GM18502 (cell line): ENCODE data around the gene CCR5AS.
"Not testable (repeated sequence)": the region's sequence is repeated elsewhere in the genome, so short reads cannot be mapped to it uniquely, and the experiment has no call there.

Source experiments
- ATAC-seq: cut with Tn5 transposase; IDR thresholded peaks from one replicate; pipeline ENCODE4 v1.9.1; 2021; ENCODE audit warnings: mild to moderate bottlenecking; ENCODE audit not compliant: unreplicated experiment, poor library complexity

CCR5AS gene

DNA sequence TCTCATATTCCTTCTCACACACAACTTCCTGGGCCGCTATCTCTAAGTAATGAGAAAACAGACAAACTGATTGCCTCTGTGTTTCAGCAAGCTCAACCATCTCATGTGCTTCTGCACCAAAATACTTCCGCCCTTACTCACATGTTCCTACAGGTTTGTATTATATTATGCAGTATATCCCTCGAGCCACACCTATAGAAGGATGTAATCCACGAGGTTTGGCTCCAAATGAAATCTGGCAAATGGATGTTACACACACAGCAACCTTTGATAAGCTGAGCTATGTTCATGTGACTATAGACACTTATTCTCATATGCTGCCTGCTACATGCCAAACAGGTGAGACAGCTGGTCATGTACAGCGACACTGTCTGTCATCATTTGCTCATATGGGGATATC is 22.8 kb upstream of the CCR5AS start:
- no peak for ATAC-seq

DNA sequence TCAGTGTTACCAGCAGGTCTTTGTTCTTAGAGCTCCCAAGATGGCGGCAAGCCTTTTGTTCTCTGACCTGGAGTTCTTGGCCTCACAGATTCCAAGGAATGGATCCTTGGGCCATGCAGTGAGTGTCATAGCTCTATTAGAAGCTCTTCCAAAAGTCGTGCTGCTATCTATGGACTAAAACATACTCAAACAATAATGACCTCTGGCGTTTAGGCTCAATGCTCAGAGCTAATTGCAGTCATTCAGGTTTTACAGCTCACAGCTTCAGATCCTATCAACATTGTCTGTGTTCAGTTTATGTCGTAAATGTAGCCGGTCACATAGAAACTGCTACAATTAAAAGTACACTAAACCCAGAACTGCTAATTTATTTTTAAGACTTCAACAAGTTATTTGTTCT is 22.4 kb upstream of the CCR5AS start:
- ATAC-seq = no peak

DNA sequence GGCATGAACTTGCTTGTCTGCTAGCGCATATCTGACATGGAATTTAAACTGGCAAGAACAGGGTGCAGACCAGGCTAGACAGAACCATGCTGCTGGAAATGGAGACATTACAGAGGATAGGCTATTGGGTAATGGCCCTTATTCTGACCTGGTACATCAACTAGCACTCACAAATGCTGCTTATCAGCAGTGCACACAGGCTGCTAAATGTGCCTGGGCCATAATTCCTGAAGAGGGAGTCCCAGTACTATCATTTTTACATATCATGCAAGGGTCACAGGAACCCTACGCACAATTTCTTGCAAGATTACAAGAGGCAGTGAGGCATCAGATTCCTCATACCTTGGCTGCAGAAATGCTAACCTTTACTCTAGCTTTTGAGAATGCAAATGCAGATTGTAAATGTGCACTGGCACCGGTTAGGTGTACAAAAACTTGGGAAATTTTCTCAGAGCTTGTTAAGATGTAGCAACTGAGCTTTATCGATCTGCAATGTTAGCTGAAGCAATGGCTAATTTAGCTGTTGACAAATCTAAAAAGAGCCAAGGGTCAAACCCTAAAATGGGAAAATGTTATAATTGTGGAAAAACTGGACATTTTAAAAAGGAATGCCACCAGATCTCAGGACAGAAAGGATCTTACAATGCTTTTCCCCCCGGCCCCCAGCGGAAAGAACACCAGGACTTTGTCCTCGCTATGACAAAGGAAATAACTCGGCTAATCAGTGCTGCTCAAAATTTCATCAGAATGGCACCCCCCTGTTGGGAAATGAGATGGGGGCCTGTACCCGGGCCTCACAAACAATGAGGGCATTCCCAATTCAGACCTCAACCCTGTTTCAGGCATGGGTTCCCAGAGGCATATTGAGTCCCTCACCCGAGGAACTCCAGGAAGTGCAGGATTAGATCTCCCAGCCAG is 21.3 kb upstream of the CCR5AS start:
- ATAC-seq = no peak

DNA sequence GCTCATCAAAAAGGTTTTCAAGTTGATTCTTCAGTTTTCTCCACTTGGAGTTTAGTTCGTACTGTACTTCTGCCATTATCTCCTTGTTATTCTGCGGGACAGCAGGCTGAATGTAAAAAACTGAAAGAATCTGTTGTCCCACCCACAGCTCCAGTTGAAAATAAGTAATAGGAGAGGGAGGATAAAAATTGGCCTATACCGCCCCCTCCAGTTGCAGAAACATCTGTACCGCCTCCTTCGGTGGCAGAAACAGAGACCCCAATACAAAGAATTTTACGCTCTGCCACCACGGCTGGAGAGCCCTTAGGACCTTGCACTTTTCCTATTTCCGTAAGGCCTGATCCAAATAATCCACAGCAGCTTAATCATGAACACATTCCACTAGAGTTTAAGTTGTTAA is 20.5 kb upstream of the CCR5AS start:
- not testable (repeated sequence) for ATAC-seq

DNA sequence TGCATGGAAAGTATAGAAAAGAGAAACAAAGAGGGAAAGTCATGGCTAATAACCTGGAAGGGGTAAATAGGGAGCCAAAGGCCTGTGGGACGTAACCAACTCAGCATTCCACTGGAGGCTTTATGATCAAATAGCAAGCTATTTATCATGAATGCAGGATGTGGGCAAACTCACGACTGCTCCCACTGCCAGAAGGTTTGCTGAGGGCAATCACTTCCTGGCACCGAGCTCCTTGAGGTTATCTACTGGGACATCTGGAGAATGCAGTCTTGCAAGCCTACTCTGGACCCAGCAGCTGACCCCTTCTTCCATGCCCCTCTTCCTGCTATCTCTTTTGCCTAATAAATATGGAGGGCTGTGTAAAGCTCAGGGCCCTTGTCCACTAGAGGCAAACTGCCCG is 19.6 kb upstream of the CCR5AS start:
- ATAC-seq = not testable (repeated sequence)

DNA sequence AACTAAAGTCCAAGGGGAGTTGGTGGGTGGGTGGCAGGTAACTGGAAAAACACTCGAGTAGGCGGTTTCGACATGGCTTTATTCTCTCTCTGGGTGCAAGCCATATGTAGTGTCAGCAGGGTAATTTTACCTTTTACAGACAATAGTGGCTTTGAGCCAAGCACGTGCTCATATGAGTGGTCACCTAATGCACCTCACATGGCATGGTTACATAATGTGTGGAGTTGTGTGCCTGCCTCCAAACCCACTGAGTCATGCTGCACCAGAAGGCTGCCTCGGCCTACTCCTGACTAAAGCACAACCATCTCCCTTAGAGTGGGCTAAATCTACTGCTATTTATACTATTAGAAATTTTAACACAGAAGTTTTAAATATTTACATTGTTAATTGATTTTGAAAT is 16.7 kb upstream of the CCR5AS start:
- no peak for ATAC-seq

DNA sequence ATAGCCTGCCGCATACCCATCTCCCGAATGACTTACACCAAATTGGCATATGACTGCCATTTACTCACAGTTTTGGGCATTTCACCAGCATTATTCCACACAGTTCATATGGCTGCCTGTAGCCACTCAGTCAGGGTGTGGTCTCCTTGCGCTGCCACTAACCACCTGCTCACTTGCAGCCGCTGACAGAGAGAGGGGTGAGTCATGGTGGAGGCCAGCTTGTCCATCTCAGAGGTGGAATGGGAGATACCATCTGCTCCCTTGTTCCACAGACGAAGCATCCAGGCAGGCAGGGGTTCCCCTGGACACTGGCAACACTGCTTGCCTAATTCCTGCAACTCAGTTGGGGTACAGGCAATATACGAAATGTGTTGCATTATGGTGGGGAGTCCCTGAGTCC is 15.8 kb upstream of the CCR5AS start:
- no peak for ATAC-seq

DNA sequence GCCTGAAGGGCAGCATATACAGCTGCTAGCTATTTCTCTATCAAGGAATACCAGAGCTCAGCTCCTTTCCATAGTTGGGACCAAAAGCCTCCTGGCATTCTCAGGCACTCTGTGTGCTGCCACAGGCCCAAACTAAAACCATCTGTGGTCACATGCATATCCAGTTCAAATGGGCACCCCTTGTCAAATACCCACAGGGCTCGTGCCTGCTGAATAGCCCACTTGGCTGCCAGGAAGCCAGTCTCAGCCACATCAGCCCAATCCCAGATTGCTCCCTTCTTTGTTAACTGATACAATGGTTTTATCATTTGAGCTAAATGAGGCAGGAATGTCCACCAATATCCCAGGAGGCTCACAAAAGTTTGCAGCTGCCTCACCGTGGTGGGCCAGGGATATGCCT is 14.1 kb upstream of the CCR5AS start:
- no peak for ATAC-seq

DNA sequence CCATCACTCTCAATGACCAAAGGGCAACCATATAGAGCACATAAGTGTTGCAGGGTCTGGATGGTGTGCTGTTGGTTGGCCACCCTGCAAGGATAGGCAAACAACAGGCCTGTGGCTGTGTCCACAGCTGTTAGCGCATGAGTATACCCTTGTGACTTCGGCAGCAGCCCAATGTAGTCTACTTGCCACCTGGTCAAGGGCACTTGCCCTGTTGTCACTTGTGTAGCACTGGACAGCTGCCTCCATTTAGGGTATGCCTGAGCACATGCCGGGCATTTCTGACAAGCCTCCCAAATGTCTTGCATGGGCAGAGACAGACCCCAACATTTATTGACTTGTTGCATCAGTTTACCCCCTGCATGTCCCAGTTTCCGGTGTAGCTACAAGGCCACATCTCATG is 12.9 kb upstream of the CCR5AS start:
- no peak for ATAC-seq

DNA sequence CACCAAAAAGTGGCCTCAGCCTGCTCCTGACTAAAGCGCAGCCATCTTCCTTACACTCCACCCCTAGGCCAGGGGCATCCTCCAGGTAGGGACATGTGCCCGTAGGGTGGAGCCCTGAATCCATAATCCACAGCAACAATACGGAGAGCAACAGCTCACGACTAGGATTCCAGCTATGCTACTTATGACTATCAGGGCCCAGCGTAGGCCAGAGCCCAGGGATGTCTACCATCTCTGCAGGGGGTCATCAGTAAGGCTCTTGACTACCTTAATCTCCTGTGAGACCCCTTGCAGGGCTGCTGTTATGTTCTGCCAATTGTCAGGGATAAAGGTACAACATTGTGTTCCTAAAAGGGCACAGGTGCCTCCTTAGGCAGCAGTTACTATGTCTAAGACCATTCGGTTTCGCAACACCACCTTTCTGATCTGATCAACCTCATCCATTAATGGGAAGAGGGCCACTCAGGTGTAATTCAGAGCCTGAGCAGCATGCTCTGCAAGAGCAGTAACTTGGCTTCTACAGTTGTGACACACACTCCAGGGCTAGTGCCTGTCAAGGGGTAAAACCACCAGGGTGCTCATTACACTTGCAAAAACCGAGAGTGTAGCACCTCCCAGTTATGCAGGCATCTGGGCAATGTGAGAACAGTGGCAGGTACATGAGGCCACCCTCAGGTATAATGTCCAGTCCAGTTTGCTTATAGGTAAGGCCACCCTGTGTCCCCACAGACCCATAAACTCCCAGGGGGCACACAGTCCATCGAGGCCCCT is 11.2 kb upstream of the CCR5AS start:
- ATAC-seq = no peak

DNA sequence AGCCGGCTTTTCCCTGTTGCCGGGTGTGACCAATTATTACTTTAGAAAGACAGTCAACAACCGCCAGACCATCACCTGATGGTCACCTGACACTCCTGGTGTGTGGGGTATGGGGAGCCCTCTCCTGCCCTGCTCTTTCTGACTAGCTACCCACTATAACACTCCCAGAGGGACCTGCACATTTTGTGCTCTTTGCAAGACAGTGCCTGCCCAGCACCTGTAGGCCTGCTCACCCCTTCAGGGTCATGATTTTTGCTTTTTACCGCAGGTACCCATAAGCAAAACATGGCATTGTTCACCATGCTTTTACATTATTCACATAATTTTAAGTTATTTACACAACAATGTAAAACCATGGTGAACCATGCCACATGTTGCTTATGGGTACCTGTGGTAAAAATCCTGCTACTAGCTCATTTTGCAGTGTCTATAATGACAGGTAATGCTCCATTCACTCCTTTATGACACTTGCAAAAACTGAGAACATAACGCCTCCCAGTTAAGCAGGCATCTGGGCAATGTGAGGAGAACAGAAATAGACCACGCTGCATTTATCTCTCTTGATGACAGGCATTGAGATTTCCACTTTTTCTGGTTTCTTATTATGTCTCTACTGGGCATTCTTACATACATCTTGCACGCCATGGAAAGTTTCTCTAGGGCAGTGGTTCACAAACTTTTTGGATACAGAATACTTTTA is 10.1 kb upstream of the CCR5AS start:
- ATAC-seq = no peak

DNA sequence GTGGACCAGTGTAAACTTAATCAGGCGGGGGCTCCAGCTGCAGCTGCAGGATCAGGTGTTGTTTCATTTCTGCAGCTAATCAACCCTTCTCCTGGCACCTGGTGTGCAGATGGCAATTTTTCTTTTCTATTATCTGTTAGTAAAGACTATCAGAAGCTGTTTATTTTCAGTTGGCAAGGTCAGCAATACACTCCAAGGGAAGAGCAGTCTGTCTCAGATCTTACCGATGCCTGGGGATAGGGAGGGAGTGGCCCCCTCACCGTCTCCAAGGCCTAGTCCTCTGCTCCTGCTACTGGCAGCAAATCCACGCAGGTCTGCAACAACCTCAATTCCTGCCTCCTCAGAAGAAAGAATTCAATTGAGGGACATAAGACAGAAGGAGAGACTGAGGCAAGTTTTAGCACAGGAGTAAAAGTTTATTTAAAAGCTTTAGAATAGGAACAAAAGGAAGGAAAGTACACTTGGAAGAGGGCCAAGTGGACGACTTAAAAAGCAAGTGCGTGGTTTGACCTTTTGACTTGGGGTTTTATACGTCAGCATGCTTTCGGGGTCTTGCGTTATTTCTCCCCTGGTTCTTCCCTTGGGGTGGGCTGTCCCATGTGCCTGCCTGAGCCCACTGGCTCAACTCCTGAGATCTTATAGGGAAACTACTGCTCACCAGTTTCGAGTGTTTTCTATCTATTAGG is 9.4 kb upstream of the CCR5AS start:
- ATAC-seq = no peak

DNA sequence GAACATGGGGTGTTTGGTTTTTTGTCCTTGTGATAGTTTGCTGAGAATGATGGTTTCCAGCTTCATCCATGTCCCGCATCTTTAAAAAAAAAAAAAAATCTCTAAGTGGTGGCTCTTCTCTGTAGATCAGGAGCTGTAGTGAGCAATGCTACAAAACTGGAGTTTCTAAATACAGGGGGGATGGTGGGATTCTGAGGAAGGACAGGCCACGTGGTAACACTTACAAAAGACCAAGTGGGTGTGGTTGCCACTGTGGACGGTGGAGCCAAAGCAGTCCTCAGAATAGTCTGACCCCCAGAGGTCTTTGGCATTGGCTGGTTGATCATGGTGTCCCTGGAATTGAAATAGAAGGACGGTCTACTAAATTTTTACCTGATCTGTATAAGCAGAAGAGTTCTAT is 7.9 kb upstream of the CCR5AS start:
- no peak for ATAC-seq

DNA sequence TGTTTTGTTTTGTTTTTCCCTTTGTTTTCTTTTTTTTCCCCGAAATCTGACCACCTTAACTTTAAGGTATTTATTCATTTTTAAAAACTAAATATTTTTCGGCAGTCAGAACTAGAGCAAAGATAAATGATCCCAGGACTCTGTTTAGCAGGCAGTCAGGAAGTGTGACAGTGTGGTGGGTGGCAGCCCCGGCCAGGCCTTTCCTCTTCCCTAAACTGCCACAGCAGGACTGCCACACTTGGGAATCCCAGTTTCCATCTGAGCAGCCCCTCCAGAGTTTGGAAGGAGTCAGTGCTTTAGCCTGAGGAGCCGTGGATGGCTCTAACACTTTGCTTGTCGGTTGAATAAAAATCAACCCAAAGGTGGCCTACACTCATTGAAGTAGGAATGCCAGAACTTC is 7.1 kb upstream of the CCR5AS start:
- ATAC-seq = no peak

DNA sequence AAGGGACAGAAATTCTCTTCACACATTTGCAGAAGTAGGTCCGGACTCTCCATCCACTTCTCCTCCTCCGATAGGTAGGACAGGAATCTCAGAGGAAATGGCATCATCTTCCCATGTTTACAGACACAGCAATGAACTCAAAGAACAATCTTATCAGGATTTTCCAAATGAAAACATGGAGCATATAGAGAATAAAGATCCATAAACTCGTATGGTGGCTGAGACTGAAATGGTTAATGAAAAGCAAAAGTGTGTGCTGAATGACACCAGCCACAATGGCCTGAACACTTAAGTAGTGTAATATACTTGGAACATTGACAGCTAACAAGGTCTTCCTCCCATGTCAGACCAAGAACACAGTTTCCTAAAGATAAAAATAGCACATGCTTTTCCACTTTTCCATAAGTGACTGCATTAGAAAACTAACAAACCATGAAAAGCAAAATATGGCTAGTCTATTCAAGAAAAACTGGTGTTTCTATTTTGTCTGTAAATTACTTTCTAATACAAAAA is 6.0 kb upstream of the CCR5AS start:
- ATAC-seq = no peak

DNA sequence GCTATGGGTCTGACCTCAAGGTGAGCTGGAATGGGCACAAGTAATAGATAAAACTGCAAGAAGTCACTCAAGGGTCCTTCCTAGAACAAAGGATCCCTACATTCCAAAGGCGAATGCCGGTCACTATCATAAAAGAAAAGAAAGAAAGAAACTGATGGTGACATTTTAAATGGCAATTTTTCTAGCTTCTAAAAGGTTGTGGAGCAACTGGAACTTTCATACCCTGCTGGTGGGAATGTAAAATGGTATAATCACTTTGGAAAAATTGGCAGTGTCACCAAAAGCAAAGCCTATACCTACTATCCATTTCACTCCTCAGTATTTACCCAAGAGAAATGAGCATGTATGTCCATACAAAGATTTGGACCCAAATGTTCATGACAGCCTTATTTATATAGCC is 4.4 kb upstream of the CCR5AS start:
- ATAC-seq = no peak

DNA sequence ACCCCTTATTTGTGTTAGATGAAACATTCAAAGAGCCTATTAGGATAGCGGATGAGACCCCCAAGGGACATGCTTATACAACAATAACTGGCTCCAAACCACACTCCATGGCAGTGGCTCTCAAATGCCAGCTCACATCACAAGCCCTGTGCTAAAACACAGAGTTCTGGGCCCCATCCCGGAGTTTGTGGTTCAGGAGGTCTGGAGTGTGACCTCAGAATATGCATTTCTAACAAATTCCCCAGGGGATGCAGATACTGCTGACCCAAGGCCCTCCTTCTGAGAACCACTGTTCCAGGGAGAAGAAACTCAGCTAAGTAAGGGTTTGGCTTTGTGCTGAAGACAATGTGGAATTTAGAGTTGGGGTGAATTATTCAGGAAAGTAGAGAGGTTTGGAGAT is 3.8 kb upstream of the CCR5AS start:
- ATAC-seq = no peak

DNA sequence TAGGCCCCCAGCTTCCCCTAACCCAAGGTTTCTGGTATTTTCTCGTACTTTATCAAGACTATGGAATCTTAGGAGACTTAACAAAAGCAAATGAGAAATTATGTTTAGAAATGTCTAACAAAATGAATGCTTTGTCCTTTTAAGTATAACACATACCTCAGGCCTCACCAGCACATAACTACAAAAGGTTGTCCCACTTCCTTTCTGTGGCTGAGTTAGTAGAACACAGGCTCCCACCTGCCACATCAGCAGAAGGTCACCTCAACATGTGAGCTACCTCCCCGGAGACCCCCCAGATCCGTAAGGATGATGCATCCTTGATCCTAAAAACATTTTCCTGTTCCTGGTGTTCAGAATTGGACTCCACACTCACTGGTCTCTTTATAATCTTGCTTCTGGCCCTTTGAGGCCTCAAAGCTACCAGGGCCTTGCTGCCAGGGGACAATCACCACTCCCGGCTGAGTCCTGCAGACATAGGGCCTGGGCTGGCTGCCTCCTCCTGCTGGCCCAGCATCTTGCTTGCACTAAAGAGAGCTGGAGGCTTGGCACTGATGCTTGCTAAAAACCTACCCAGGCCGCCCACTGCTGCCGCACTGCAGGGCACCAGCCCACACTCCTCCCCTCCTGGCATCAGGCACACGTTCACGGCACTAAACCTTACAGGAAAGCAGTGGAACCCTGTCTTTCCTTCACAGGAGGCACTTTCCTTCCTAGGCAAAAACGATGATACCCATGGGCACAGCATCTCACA is 3.0 kb upstream of the CCR5AS start:
- ATAC-seq = no peak

DNA sequence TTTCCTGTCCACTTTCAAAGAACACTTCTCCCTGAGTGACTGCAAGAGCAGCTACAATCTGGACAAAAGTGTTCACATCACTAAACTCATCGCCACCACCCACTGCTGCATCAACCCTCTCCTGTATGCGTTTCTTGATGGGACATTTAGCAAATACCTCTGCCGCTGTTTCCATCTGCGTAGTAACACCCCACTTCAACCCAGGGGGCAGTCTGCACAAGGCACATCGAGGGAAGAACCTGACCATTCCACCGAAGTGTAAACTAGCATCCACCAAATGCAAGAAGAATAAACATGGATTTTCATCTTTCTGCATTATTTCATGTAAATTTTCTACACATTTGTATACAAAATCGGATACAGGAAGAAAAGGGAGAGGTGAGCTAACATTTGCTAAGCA is 2.0 kb upstream of the CCR5AS start:
- no peak for ATAC-seq

DNA sequence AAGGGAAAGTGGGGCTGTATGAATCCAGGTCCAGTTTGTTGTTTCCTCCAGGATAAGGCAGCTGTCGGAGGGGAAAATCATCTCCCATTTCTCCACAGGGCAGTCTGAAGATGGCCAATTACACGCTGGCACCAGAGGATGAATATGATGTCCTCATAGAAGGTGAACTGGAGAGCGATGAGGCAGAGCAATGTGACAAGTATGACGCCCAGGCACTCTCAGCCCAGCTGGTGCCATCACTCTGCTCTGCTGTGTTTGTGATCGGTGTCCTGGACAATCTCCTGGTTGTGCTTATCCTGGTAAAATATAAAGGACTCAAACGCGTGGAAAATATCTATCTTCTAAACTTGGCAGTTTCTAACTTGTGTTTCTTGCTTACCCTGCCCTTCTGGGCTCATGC is 1.1 kb upstream of the CCR5AS start:
- no peak for ATAC-seq
